Right lobe of liver (tissue), 4 donors: ENCODE measurements around the gene AMN1.

Experiments
- CTCF ChIP-seq, 4 donors: fragments of 200-600 bp in 3 of 4; fragments of 450-650 bp in 1 of 4; IDR thresholded peaks; one replicate each; pipeline versions ENCODE4 v1.5.1 to v1.8.0; 2016 to 2022; ENCODE audit warnings: antibody characterized with exemption in 4 of 4, mild to moderate bottlenecking in 2 of 4
- POLR2A ChIP-seq: fragments of 450-650 bp; IDR thresholded peaks from one replicate; pipeline ENCODE4 v1.6.1; 2017; ENCODE audit warnings: antibody characterized with exemption, mild to moderate bottlenecking
- donor health status: DM: no; HTN: no; CAD: no.
- donor health status: DM: no; HTN: no; CAD: no.
- donor health status: DM: no; HTN: yes; CAD: no.

GRCh38 chr12:31641509-31642090 lies 87.2 kb downstream of the AMN1 start:
- TF ChIP-seq CTCF (IDR thresholded peaks at IDR 0.05), result no peak
- TF ChIP-seq POLR2A, result no peak
